ENCODE measurements around the gene CTU2.
A peak's percentile ranks its signal among the peaks of the same experiment; 100 is the strongest.

The CTU2 gene

DNA sequence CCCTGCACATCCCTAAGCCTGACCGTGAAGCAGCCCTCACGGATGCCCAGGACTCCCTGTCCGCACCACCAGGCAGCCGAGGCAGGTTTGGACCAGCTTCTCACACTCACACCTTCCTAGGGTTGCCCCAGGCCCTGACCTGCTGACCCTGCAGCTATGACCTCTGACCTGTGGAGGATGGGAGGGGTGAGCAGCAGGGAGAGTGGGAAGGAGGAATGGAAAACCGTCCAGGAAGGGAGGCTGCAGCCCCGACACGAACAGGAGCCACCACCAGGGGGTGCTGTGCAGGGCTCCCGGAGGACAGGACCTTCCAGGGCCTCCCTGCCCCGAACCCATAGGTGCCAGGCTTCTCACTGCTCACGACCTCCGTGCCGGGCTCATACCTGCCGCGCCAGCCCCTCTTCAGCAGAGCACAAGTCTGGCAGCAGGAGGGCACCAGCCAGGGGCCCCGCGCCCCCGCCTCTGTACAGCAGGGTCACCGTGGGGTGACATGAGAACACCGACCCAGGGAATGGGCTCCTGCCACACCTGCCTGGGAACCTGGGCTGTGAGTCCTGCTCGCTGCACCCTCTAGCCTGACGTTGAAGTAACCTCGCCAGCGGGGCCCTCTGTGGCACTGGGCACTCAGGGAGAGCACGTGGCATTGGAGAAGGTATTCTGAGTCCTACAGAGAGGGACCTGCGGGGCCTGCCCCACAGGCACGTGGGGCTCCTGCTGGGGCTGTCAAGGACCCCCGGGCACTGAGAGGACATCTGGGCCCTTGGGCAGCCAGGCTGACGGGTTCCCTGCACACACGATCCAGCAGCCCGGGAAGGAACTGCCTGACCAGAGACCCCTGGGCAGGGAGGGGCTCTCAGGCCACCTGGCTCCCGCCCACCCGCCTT lies 37.6 kb downstream of the CTU2 start:
- DNase-seq (ENCODE audit: low read depth, low spot score): peak; percentile 58

DNA sequence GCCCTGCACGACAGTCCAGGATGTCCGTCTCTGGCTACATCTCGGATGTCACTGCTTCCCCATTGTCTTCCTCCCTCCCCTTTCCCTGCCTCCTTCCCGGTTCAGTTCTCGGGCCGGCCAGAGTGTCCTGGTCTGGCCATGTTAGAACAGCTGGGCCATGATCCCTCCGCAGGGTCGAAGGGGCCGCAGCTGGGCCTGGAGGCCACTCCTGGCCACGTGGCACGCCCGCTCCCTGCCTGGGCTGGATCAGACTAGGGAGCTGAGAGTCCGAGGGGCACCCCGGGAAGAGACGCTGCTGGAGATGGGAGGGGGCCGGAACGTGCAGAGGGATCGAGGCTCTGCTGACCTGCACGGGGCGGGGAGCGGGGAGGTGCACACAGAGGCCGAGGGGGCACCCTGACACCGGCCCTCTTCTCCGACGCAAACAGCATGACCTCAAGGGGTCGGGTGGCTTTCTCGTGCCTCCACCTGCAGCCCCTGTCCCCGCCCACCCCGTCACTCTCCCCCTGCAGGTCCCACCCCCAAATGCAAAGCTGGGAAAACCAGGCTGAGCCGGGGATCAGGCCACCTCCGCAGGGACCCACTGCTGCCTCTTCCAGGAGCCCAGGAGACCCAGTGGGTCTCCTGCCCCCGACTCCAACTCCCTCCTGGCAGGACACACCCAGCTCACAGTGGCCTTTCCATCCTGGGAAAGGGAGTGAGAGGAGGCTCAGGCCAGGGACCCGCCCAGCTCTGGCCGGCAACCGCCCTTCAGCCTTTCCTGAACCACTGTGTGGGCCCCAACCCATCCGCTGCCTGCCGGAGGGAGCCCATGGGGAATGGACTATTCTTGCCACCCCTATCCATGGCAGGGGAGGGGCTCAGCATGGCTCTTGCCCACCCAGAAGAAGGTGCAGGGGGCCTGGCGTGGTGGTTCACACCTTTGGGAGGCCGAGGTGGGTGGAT lies 38.5 kb downstream of the CTU2 start:
- no peak for DNase-seq (ENCODE audit: low read depth, low spot score)

DNA sequence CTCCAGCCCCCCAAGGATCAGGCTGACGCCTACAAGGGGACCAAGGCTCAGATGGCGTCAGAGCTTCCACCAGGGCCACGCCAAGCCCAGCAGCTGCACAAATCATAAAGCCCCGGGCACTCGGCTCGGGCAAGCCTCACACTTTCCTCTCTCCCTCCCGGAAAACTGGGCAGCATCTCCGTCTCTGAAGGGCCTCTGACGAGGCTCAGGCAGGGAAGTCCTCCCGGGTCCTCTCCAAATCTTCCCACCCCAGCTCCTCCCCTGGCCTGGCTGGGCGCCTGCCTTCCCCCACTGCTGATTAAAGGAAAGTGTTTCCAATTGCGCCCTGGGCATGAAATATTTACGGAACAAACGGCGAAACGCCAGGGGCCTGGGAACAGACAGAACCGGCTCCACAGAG lies 40.2 kb downstream of the CTU2 start:
- DNase-seq (ENCODE audit: low read depth, low spot score): no peak

DNA sequence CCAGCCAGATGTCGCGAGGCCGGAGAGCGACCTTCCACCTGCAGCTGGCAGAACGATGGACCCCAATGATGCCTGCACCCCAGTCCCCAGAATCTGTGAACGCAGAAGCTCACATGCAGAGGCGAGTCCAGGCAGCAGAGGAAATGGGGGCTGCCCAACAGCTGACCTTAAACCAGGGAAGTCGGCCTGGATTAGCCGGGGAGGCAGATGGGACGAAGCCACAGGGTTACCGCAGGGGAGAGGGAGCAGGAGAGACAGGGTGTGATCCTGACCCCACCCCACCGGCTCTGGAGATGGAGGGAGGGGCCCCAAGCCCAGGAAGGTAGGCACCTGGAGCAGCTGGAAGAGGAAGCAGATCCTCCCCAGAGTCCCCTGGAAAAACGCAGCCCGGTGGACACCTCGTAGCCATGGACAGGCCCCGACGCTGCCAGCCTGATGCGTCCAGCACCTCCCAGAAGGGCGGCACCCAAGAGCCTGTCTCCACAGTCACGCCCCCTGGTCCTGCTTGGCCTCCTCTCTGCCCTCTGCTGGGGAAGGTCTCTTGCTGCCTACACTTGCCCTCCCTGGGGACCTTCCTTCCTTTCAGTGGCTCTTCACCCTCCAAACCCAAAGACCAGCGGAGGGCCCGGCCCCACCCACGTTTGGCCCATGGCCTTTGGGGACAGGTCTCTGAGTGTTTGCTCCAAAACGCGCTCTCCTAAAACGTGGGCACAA lies 41.4 kb downstream of the CTU2 start:
- DNase-seq (ENCODE audit: low read depth, low spot score): no peak

DNA sequence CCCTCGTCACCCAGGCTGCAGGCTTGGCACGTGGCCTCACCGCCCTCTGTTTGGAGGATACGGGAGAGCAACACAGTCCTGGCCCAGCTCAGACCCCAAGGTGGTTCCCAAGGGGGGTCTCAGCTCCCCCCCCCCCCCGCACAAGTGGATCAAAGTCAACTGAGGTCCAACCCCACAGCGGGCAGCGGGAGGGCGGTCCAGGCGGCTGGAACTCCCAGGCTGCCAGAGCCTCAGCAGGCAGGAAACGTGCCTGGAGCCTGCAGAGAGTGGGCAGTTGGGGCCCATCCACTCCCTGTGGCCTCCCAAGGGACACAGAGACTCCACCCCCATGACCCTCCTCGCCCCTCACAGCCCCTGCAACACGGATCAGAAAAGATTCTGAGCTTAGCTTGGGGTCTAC lies 42.1 kb downstream of the CTU2 start:
- DNase-seq (ENCODE audit: low read depth, low spot score): no peak

DNA sequence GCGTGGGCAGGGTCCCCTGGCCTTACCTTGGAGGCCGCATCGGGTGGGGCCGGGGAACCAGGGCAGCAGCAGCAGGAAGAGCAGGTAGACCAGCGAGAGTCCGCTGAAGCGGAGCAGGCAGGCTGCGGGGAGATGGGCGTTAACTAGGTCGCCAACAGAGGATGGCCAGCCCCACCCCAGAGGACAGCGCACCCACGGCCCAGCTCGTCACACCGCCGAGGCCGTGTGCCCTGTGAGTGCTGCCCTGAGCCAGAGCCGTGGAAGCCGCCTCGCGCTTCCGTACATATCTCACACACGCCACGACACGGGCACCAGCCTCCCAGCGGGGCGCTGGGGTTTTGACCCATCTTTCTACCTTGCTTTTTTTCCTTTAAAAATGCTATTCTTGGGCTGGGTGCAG lies 43.1 kb downstream of the CTU2 start:
- no peak for DNase-seq (ENCODE audit: low read depth, low spot score)

DNA sequence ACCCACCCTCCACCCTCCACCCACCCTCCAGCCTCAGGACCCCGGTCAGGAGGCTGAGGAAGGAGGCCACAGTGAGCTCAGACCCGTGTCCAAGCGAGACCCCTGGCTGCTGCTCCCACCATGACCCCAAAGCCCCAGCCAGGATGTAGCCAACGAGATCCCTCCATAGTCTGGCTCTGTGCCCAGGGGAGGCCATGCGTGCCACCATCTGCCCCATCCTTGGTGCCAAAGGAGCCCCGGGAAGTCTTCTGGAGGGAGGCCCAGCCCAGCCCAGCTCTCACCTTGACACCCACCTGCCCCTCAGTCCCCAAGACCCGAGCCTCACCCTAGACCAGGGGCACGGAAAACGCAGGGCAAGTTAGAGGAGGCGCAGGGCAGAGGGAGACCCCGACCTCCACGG lies 44.6 kb downstream of the CTU2 start:
- no peak for DNase-seq (ENCODE audit: low read depth, low spot score)

DNA sequence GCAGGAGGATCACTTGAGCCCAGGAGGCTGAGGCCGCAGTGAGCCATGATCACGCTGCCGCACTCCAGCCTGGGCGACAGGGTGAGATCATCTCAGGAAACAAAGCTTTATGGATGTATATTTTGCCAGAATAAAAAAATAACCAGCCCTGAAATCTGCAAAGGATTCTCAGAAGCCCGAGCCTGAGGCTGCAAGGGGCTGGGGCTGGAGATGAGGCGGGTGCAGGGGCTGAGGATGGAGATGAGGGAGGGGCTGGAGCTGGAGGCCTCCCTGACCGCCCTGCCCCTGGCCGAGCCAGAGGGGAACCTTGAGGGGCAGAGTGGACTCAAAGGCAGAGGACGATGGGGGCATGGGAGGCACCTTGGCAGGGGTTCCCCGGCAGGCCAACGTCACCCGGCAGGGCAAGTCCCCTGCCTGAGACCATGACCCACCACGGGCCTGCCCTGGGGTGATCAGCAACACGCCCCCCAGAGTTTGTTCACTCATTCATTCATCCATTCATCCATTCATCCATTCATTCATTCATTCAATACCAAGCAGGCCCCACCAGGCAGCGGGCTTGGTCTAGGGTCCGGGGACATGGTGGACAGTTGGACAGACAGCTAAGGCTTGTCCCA lies 46.2 kb downstream of the CTU2 start:
- DNase-seq (ENCODE audit: low read depth, low spot score): no peak

DNA sequence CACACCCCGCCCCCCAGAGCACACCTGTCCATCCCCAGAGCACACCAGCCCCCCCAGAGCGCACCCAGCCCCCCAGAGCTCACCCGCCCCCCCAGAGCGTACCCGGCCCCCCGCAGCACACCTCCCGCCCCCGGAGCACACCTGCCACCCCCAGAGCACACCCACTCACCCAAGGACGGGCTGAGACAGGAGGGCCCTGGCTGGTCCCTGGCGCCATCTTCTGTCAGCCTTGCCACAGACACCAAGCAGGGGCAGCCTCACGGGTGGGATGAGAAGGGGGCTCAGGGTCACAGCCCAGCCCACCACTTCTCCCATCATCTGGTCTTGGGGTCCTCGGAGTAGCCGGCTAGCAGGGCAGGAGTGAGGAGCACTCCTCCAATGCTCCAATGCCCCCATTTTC lies 46.9 kb downstream of the CTU2 start:
- no peak for DNase-seq (ENCODE audit: low read depth, low spot score)

DNA sequence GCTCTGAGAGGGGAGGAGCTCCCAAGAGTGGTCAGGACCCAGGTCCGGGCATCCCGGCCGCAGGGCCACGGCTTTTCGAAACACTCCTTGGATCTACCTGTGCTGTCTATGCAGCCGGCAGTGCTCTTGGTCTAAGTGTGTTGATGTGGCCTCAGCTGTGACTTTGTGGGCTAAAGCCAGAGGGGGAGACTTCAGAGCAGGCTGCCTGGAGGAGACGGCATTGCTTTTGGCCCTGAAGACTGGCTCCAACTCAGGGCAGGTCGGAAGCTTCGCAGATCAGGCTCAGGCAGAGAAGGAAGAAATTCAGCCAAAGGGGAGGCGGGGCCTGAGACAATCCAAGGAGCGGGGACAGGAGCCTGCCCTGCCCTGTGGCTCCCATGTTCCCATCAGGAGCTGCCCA lies 47.3 kb downstream of the CTU2 start:
- DNase-seq (ENCODE audit: low read depth, low spot score): no peak

DNA sequence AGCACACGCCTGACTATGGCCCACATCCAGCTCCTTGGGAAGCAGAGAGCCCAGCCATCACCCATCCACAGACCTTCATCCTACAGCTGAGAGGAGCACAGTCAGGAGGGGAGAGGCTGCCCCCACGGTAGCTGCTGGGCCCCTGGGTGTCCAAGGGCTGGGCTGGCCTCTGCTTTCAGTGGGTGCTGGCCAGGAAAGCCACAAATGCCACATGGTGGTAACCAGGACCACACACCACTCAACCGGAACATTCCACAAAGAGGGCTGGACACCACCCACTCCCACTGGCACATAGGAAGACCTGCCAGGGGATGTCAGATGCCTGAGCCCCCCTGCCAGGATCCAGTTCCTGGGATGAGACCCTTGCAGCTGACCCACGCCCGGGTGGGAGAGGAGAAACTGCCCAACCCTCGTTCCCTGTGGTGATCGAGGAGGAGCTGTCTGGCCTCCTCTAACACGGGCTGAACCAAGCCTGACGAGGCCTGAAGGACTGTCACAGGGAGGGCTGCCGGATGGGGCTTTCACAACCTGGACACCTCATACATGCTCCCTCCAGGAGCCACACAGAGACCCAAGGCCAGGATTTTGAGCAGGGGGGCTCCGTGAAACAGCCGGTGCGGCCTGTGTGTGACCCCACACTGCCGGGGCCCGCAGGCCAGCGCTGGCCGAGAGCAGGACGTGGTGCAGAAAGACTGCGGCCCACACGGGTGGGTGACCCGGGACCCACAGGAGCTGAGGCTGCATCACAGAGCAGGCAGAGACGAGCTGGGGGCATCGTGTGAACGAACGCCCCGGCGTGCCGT lies 48.0 kb downstream of the CTU2 start:
- DNase-seq (ENCODE audit: low read depth, low spot score): no peak

DNA sequence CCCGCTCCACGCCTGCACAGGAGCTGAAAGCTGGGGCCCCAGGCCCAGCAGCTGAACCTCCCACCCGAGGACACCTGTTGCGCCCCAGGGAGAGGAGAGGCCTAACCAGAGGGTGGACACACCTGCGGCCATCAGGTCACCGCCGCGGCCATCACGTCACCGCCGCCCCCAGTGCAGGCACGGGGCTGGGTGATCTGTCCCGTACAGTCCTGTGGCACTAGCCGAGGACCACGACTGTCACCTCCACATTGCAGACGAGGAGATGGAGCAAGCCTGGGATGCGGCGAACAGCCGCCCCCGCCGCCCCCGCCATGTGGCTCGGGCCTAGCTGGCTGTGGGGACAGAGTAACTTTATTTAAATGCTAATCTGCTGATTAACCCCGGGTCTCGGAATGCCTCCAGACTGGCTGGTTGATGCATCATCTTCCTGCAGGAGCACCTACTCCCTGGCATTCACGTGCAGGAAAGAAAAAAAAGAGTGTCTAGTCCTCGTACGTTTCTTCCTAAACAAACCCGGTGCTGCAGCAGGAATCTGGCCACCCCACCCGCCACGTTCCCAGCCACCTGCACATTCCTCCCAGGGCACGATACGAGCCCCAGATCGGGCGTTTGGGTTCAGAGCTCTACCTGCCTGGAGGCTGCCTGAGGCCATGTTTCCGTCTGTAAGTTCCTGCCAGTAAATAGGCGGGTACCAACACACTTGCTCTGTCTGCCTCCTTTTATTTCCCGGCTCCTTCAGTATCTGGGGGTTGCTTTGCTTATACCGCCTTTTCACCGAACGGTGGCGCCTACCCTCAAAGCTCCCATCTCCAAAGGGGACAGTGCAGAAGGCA lies 48.8 kb downstream of the CTU2 start:
- no peak for DNase-seq (ENCODE audit: low read depth, low spot score)

DNA sequence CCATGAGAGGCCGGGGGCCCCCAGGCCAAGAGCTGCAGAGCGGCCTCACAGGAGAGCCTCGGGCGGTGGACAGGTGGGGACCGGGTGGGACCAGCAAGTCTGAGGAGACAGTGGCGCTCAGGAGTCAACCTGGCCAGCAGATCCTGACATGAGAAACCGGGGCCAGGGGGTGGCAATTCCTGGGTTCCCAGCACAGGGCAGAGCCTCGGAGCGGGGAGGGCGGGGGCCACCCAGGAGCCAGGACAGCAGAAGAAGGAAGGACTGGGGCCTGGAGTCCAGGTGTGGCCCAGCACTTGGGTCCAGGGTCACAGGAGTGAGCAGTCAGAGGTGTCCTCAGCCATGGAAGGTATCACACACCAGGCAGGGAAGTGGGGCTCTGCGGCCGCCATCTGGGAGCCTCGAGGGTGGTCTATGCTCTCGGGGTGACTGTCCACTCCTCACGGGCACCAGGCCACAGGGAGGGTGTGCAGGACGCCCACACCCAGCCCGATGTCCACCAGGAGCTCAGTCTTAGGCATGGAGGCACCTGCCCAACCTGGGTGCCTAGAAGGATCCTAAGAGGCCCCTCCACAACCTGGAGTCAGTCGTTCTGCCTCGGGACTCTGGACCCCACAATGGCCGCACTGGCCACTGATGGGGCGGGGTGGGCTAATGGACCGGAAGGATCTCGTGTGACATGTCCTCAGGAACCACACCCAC lies 49.6 kb downstream of the CTU2 start:
- no peak for DNase-seq (ENCODE audit: low read depth, low spot score)

DNA sequence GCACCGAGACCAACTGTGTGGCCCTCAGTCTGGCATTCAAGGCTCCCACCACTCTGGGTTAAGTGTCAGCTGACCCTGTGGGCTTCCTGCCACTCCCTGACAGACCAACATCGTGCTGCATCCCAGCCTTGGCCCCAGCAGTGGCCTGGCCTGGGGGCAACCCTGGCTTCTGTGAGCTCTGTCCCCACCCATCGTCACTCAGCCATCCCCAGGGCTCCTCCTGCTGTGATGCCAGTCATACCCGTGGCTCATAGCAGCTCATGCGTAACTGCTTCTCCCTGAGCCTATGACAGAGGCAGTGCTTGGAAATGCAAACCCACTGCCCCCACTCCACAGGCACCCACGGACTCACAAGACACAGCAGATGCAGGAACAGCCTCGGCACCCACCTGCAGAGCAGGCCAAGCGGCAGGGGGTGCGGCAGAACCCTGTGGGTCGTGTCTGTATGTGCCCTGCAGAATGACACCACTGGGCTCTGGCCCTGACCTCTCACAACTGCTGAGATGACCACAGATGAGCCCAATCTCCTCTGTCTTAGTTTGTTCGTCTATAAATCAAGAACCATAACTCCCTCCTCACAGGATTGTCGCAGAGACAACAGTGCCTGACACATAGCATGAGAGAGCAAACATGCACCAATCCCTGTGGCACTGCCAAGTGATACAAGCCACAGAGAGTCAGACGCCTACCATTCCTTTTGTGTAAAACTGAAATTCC lies 52.1 kb downstream of the CTU2 start:
- no peak for DNase-seq (ENCODE audit: low read depth, low spot score)

DNA sequence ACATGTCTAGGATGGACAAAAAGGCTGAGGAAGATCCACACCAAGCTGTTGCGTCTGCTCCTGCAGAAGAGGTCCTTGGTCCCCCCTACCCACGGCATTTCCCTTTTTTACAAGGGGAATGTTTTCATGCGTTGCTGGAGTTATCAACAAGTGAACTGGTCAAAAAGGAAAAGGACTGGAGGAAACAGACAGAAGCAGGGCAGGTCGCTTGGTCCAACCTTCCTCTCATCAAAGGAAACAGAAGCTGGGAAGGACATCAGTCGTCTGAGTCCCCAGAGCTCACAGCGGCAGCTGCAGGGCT lies 52.6 kb downstream of the CTU2 start:
- DNase-seq (ENCODE audit: low read depth, low spot score): no peak

DNA sequence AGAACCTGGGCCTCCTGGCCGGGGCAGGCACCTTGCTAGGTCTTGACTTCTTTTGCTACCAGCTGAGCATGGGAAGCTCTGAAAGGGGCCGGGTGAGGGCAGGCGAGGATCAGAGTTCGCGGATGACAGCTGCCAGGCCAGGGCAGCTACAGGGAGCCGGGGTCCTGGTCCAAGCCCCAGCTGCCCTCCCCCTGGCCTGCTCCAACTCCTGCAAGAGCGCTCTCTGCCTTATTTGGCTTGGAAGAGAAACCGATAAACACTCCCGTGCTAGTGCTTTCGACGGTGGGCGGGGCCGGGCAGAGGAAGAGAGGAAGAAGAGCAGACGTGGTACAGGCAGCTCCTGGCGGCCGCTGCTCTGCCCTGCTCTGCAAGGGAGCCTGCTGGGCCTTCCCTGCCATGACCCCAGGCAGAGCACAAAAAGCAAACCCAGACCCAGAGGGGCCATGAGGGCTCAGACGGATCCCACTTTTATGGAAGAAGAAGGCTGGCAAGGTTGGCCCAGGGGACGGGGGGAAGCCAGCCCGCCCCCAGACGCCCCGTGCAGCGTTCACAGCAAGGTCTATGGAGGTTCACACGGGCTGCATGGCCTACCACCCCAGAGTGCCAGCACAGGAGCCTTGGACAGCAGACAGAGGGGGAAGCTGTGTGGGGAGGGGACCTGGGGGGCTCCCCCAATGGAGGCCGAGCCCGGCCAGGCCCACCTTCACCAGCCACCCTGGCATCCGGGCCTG lies 53.1 kb downstream of the CTU2 start:
- DNase-seq (ENCODE audit: low read depth, low spot score): no peak

DNA sequence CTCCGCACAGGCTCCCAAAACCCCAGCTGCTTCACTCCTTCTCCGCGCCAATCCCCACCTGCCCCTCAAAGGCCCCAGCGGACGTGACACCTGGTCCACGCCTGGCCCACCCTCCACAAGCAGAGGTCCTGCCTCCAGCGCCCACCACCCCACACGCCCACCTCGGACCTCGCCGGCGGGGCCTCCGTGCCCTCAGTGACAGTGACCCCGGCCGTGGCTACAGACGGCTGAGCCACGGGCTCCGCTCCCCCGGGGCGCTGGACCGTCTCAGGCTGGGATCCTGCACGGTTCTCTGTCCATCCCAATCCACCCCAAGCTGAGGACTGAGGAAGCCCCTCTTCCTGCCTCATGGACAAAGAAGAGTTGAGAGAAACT lies 53.7 kb downstream of the CTU2 start:
- DNase-seq (ENCODE audit: low read depth, low spot score): no peak
